HL-60 (cell line): ENCODE data around the gene STK17A.

Source experiments
- GABPA ChIP-seq: IDR thresholded peaks from 2 replicates; pipeline ENCODE4 v1.6.1; 2012; ENCODE audit warnings: low read depth
- POLR2AphosphoS5 ChIP-seq: IDR thresholded peaks from 2 replicates; pipeline ENCODE4 v1.6.1; 2012; ENCODE audit warnings: low read depth
- SPI1 ChIP-seq: IDR thresholded peaks from 2 replicates; pipeline ENCODE4 v1.6.1; 2012; ENCODE audit warnings: low read depth, mild to moderate bottlenecking, borderline replicate concordance
- TF ChIP-seq, protein P1 (sequence below): IDR thresholded peaks from one replicate; pipeline ENCODE4 v1.5.1; 2011; ENCODE audit warnings: low read length, control low read depth, inconsistent platforms; ENCODE audit not compliant: insufficient read depth
- TF ChIP-seq, protein P2 (sequence below): IDR thresholded peaks from 2 replicates; pipeline ENCODE4 v1.6.1; 2012; ENCODE audit warnings: low read depth; ENCODE audit not compliant: insufficient replicate concordance

DNA sequence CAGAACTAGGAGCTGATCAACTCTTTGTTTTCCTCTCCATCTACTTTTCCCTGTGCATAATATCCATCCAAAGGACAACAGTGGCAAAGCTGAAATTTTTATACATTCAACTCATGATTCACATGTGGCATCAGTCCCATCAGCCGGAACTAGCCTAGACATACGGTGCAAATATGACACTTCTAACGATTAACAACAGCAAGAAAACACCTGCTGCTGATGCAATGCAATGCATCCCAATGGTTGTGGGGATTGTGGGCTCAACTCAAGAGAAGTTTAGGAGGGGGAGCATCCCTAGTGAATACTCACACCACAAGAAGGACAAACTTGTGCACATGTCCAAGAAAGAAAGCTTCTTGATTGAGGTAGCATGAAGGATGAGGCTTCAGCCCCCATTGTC, 20.5 kb upstream of the STK17A start:
- TF ChIP-seq, protein P1, sequence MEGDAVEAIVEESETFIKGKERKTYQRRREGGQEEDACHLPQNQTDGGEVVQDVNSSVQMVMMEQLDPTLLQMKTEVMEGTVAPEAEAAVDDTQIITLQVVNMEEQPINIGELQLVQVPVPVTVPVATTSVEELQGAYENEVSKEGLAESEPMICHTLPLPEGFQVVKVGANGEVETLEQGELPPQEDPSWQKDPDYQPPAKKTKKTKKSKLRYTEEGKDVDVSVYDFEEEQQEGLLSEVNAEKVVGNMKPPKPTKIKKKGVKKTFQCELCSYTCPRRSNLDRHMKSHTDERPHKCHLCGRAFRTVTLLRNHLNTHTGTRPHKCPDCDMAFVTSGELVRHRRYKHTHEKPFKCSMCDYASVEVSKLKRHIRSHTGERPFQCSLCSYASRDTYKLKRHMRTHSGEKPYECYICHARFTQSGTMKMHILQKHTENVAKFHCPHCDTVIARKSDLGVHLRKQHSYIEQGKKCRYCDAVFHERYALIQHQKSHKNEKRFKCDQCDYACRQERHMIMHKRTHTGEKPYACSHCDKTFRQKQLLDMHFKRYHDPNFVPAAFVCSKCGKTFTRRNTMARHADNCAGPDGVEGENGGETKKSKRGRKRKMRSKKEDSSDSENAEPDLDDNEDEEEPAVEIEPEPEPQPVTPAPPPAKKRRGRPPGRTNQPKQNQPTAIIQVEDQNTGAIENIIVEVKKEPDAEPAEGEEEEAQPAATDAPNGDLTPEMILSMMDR: no peak
- TF ChIP-seq GABPA (no peak), SPI1 (no peak), POLR2AphosphoS5 (no peak)
- TF ChIP-seq, protein P2, sequence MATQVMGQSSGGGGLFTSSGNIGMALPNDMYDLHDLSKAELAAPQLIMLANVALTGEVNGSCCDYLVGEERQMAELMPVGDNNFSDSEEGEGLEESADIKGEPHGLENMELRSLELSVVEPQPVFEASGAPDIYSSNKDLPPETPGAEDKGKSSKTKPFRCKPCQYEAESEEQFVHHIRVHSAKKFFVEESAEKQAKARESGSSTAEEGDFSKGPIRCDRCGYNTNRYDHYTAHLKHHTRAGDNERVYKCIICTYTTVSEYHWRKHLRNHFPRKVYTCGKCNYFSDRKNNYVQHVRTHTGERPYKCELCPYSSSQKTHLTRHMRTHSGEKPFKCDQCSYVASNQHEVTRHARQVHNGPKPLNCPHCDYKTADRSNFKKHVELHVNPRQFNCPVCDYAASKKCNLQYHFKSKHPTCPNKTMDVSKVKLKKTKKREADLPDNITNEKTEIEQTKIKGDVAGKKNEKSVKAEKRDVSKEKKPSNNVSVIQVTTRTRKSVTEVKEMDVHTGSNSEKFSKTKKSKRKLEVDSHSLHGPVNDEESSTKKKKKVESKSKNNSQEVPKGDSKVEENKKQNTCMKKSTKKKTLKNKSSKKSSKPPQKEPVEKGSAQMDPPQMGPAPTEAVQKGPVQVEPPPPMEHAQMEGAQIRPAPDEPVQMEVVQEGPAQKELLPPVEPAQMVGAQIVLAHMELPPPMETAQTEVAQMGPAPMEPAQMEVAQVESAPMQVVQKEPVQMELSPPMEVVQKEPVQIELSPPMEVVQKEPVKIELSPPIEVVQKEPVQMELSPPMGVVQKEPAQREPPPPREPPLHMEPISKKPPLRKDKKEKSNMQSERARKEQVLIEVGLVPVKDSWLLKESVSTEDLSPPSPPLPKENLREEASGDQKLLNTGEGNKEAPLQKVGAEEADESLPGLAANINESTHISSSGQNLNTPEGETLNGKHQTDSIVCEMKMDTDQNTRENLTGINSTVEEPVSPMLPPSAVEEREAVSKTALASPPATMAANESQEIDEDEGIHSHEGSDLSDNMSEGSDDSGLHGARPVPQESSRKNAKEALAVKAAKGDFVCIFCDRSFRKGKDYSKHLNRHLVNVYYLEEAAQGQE: no peak
